Pulmonary artery endothelial cell (primary cell): Measurements from ENCODE around the gene PLCE1. TPM values are rescaled to one million over a fixed set of nuclear protein-coding genes. Genes with fewer than 3 reads are reported as not detected.

Experiments used
- DNase-seq: peaks from one replicate; pipeline ENCODE4 v3.0.0-alpha.2; 2011; ENCODE audit warnings: low read depth, low spot score
- total RNA-seq: library from RNA; depleted of rRNA; stranded (reverse); fragments of >200 nt; gene quantifications from 2 replicates; pipeline ENCODE4 v1.2.3, GENCODE V29; 2014

The PLCE1 gene
- total RNA-seq, 1 donor from 2014 or later, result 0.07 TPM

DNA sequence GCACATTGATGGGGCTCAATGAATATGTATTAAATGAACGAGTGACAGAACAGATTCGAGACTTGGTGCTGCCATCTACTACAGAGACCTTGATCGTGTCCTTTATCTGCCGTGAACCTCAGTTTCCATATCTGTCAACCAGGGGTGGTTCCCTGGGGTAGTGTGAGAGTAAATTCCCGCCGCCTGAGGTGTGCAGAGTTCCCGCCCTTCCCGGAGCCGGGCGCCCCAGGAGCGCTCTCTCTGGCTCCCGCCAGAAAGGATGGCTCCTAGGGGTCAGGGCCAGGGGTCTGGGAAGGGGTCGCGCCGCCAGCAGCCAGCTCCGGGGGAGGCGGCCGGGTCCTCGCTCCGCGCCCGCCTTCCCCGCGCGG, 333 bp upstream of the PLCE1 start:
- DNase-seq, result no peak

DNA sequence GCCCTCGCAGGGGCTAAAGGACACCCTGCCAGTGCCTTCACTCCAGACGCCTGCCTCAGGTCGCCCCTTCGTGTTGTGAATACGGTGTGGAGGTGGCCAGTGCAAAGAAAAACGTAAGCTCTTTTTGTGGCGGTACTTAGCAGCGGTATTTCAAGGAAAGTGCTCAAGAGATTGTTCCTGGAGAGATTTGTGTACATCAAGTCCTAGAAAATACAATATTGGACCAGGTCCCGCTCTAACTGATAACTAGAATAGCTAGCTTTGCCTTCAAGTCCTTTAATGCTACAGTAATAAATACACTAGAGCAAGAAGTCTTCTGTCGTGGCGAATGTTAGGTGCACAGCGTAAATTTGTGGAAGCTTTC, 689 bp downstream of the PLCE1 start:
- no peak for DNase-seq

DNA sequence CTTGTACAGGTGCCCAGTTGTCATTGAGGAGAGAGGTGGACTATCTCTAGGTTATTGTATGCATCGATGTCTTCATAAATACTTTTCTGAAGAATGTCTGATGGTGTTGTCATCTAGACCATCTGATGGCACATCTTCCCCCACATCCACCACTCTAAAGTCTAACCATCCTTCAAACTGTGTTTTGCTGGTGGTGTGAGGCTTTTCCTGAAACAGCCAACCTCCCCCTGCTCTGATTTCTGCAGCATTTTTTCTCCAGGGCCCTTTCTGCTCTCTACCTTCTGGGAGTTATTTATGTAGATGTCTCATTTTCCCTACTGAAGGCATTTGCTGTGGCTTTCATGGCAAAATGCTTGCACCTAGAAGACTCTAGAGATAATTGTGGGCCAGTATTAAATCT, 1.5 kb downstream of the PLCE1 start:
- no peak for DNase-seq

DNA sequence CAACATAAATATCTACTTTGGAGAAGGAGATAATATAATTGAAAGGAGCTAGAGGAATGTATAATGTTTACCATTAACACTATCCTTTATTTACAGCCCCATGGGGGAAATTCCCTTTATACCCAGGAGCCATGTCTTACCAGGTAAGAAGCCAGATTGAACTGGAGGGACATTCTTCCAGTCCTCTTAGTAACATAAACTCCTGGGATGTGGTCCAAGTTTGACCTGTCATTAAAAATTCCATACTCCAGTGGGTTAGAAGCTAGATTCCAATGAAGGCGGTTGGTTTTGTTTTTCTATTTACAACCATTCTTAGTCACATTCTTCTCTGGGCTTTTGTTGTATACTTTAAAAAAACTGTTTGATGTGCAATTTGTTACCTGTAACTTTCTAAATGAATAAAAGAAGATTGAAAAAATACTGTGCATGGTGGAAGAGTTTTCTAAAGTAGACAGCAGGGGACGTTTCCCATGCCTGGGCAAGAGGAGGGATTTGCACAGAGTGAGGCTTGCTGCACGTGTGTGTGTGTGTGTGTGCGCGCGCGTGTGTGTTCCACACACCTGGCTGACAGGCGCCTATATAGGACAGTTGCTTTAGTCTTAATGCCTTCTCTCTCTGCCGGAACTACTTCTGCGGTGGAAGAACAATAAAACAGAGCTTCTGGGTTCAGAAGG, 2.0 kb downstream of the PLCE1 start:
- DNase-seq, result no peak

DNA sequence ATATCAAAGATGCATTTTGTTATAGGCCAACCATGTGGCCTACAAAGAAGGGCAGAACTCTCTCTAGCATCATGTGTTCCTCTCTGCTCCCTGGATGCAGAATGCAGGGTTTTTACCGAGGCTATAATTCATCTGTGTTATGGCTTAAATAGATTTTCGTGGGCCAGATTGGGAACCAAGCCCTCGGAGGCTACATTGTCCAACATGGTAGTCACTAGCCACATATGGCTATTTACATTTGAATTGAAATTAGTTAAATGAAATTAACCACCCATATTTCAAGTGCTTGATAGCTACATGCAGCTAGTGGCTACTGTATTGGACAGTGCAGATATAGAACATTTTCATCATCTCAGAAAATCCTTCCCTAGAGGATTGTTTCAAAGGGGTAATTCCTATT, 2.8 kb downstream of the PLCE1 start:
- no peak for DNase-seq

- no peak for DNase-seq
These were observed 3.8 kb downstream of the PLCE1 start for GRCh38 chr10:93997546-93997945.

- no peak for DNase-seq
These were observed 5.7 kb downstream of the PLCE1 start for GRCh38 chr10:93999401-93999851.

DNA sequence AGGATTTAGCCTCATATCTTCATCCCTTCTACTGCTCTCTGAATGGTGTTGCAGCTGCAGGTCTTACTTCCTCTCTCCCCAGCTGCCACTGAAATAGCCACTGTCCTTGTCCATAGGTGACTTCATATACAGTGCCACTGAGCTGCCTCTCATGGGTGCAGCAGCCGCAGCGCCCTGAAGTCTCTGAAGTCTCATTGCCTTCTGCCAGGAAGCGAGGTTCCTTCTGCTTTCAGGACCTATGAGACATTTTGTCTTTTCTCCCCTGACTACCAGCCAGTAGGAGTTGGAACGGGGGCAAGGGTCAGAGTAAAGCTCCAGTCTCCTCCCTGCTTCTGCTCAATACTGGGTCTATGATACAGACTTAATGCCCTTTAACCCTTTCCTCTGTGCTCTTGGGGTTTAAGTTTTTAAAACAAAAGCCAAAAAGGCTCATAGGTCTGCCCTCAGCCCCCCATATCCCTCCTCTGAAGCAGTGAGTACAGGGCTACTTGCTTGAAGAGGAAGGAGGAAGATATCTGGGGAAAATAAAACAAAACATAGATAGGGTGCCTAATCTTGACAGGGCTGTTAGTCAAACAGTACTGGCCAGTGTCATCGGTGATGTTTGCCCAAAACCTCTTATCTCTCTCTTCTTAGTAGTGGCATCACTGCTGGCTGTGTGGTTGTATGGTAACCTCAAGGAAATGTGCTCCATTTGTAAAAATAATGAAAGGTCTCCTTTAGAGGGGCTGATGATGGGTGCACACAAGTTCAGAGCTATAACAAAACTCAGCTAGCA, 7.1 kb downstream of the PLCE1 start:
- DNase-seq, result no peak

DNA sequence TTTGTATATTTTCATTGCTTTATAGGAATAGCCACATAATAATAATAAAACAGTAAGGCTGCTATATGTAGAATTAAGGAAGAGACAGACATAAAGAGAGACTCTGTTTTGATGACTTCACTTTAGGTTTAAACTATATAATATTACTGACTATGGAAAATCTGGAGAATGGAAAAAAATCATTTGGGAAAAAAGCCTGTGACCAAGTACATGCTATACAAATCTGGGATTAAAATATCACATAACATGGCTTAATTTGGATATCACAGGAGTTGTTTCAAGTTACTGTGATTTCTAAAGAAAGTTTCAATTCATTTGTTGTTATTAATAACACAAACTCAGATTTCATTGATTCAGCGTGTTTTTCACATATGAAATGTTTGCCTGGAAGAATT, 7.7 kb downstream of the PLCE1 start:
- no peak for DNase-seq

GRCh38 chr10:94002156-94002555, 8.4 kb downstream of the PLCE1 start:
- no peak for DNase-seq

DNA sequence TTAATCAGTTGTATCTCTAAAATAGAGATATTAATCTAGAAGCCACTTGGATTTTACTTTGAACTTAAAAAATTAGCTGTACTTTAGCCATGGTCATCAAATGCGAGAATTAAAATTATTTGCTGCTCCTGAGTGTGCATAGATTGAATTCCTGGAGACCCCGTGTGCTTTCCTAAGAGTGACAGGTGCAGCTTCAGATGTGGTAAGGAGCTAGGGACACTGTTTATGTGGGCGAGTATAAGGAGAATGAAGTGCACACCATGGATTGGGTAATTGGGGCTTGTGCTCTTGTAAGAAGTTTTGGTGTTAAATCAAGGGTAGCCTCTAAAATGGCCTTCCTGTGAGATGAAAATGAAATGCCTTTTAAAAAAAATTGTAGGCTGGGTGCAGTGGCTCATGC, 9.8 kb downstream of the PLCE1 start:
- DNase-seq, result no peak

- DNase-seq, result no peak
These were observed 11.3 kb downstream of the PLCE1 start for GRCh38 chr10:94005050-94005449.

- DNase-seq, result no peak
These were observed 13.1 kb downstream of the PLCE1 start for GRCh38 chr10:94006591-94007550.

GRCh38 chr10:94008526-94008925, 14.8 kb downstream of the PLCE1 start:
- no peak for DNase-seq

DNA sequence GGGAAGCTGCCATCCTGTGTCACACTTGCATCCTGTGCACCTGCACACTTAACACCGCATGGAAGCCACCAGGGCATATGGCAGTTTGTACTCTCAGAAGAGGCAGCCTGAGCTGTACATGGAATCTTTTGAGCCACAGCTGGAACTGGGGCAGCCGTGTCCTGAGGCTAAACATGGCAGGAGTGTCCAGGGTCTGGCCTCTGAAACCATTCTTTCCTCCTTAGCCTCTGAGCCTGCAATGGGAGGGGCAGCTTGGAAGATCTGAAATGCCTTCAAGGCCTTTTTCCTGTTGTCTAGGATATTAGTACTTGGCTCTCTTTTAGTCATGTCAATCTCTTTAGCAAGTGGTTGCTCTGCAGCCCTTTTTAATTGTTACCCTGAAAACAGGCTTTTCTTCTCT, 16.4 kb downstream of the PLCE1 start:
- no peak for DNase-seq

GRCh38 chr10:94010886-94011285, 17.2 kb downstream of the PLCE1 start:
- no peak for DNase-seq

- DNase-seq, result no peak
These were observed 17.6 kb downstream of the PLCE1 start for GRCh38 chr10:94011296-94011695.

GRCh38 chr10:94012834-94013233, 19.1 kb downstream of the PLCE1 start:
- DNase-seq, result no peak

GRCh38 chr10:94013331-94013760, 19.6 kb downstream of the PLCE1 start:
- DNase-seq, result no peak

DNA sequence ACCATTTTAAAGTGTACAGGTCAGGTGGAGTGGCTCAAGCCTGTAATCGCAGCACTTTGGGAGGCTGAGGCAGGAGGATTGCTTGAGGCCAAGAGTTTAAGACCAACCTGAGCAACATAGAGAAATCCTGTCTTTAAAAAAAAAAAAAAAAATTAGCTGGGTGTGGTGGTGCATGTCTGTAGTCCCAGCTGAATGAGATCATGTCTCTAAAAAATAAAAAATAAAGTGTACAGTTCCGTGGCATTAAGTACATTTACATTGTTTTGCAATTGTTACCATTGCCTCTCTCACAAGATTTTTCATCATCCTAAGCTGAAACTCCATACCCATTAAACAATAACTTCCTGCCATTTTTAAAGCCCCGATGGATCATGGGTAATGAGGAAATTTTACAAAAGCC, 20.6 kb downstream of the PLCE1 start:
- no peak for DNase-seq

DNA sequence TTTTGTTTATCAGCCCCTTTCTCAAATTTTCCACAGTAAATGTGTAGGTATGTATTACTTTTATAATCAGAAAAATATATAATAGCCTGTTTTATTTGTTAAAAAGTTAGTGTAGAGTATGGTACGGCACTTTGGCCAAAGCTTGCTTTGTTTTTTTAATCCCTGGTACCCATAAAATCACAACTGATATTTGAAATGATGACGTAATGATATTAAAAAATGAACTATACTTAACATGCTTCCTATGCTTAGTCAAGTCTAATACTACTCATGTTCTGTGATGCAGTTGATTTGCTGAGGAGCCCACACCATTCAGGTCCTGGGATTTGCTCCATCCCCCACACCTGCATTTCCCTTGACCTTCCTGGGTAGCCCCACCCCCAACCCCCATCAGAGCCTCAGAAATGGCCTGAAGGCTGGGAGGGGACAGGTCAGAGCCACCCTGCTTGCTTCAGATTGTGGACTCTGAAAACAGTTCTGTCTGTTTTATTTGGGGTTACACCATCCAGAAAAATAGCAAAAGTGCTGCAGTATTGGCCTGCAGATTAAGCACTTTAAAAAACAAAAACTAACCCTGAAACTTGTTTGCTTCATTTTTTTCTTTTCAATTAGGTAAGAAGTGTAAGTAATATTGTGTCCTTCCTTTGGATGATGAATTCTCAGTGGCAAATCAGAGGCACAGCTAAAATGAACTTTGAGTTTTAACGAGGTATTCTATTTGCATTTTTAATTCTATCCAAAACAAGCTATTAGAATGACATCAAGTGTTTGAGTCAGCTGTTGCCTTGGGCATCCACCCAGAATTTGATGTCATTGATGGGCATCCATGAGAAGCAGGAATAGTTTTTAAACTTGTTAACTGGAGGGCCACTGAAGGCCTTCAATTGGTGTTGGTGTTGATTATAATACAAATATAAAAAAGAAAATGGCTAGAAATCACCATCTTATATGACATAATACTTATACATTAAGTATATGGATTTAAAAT, 23.3 kb downstream of the PLCE1 start:
- no peak for DNase-seq
